A673 (cell line): Measurements from ENCODE around the gene ANKRD52. TPM values are rescaled to one million over a fixed set of nuclear protein-coding genes. Genes with fewer than 3 reads are reported as not detected.

Source experiments
- Bru-seq: library from RNA; stranded (reverse); fragments of 400-500 nt; gene quantifications from one replicate; lab custom pipeline; 2021; lab: Mats Ljungman, UMichigan
- BruChase-seq, 2 experiments: library from RNA; stranded (reverse); fragments of 400-500 nt; gene quantifications; one replicate each; lab custom pipeline; 2021; lab: Mats Ljungman, UMichigan
- BruUV-seq: library from RNA; stranded (reverse); fragments of 400-500 nt; replicated peaks from 2 replicates; lab custom pipeline; 2021; lab: Mats Ljungman, UMichigan
- CTCF ChIA-PET: fragments of 300-600 bp; sonication (Branson Sonifier 250); formaldehyde crosslinking; loops from one replicate; lab custom pipeline; 2022; ENCODE audit warnings: antibody characterized with exemption; lab: Charles Lee
- POLR2A ChIA-PET: fragments of 300-600 bp; sonication (Branson Sonifier 250); formaldehyde crosslinking; loops from one replicate; lab custom pipeline; 2022; ENCODE audit warnings: antibody characterized with exemption; ENCODE audit not compliant: low non-redundant PET; lab: Charles Lee
- DNase-seq: peaks from one replicate; pipeline ENCODE4 v3.0.0-alpha.2; 2015; ENCODE audit warnings: low spot score
- H3K27ac ChIP-seq: fragments of 200-600 bp; sonication (generic); 2 replicates; pipeline ENCODE4 v1.5.1; 2016; ENCODE audit warnings: mixed run types, low read depth, mild to moderate bottlenecking, mixed read lengths, antibody characterized with exemption, low read length; ENCODE audit not compliant: poor library complexity, severe bottlenecking
- H3K27me3 ChIP-seq: fragments of 200-600 bp; sonication (generic); replicated peaks from 2 replicates; pipeline ENCODE4 v1.6.1; 2017; ENCODE audit warnings: mixed run types, low read depth, mild to moderate bottlenecking, mixed read lengths, antibody characterized with exemption, low read length; ENCODE audit not compliant: insufficient read depth, poor library complexity
- H3K36me3 ChIP-seq: fragments of 200-600 bp; sonication (generic); 2 replicates; pipeline ENCODE4 v1.6.1; 2016; ENCODE audit warnings: mixed run types, mild to moderate bottlenecking, mixed read lengths, antibody characterized with exemption, low read length; ENCODE audit not compliant: insufficient read depth, poor library complexity, severe bottlenecking
- H3K4me1 ChIP-seq: fragments of 200-600 bp; sonication (generic); 2 replicates; pipeline ENCODE4 v1.6.1; 2017; ENCODE audit warnings: mixed run types, mild to moderate bottlenecking, mixed read lengths, antibody characterized with exemption, low read length; ENCODE audit not compliant: insufficient read depth, poor library complexity, severe bottlenecking
- H3K4me3 ChIP-seq: fragments of 200-600 bp; sonication (generic); 2 replicates; pipeline ENCODE4 v1.5.1; 2016; ENCODE audit warnings: low read depth, mixed run types, mild to moderate bottlenecking, mixed read lengths, low read length; ENCODE audit not compliant: poor library complexity, severe bottlenecking
- H3K9me3 ChIP-seq: fragments of 200-600 bp; sonication (generic); 2 replicates; pipeline ENCODE4 v1.6.1; 2016; ENCODE audit warnings: mixed run types, low read depth, mild to moderate bottlenecking, mixed read lengths, antibody characterized with exemption, low read length; ENCODE audit not compliant: poor library complexity, severe bottlenecking
- EZH2 ChIP-seq: fragments of 200-600 bp; sonication (generic); IDR thresholded peaks from 2 replicates; pipeline ENCODE4 v1.6.1; 2017; ENCODE audit warnings: borderline replicate concordance, low read depth, mild to moderate bottlenecking, mixed read lengths, antibody characterized with exemption, low read length; ENCODE audit not compliant: poor library complexity, severe bottlenecking
- intact Hi-C: fragments of 100-400 bp; cut with micrococcal nuclease; formaldehyde crosslinking; loops from one replicate; pipeline ENCODE4 v1.10.0; 2022; ENCODE audit not compliant: unreplicated experiment
- long read RNA-seq: library from polyadenylated mRNA; stranded (forward); transcript quantifications from one replicate; pipeline ENCODE4 v2.0.0, GENCODE V29; 2022
- total RNA-seq: library from RNA; stranded (reverse); gene quantifications from 2 replicates; pipeline ENCODE4 v1.2.3, GENCODE V29; 2021
- TF ChIP-seq, protein P1 (sequence below): fragments of 300-800, 200-600 bp; sonication (generic); conservative IDR thresholded peaks from 2 replicates; pipeline ENCODE4 v1.5.1; 2017; ENCODE audit warnings: low read depth, mild to moderate bottlenecking, antibody characterized with exemption, low read length, moderate library complexity, mixed read lengths

The ANKRD52 gene
- total RNA-seq, result 74.6 and 74.7 TPM in 2 replicates
- percentile 76 among the genes with signal in this experiment for Bru-seq, nascent RNA
- BruChase-seq, experiment 1, labeled RNA remaining after a 2-hour chase, result percentile 95 among the genes with signal in this experiment
- percentile 97 among the genes with signal in this experiment for BruChase-seq, experiment 2, labeled RNA remaining after a 6-hour chase
- long read RNA-seq, partial matches to known transcripts, result 0 of 8 reads
- long read RNA-seq, other reads (novel, unspliced or antisense), result 8 of 8 reads

DNA sequence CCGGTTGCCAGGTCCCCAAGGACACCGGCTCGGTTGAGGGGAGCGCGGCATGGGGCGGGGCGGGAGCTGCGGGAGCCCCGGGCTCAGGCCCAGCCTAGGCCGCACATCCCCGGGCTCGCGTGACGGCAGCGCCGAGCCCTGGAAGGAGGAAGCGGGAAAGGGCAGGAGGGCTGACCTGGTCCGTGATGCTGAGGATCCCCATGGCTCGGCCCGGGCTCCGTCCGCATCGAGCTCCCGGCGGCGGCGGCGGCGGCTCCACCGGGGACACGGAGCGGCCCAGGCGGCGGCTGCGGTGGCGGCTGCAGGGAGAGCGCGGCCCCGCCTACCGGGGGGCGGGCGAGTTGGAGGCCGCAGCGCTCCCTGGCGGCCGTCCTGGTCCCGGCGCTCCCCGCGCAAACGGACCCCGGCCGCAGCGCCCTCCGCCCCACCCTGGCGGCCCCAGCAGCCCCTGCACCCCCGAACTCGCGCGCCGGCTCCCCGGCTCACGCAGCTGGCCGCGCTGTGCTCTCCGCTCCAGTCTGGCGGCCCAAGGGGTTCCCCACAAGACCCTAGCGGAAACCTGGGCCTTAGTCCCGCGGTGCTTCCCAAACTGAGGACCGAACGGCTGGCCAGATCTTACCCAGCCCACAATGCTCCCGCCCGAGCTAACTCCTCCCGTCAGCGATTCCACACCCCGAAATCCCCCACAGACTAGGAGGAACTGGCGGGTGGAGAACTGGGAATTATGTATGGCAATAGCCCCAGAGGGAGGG lies at the start of gene ANKRD52:
ANKRD52 (minus strand) TSS at position 317 of the 752 bp plus-strand sequence; CDS start at position 202, 115 bp downstream.
- intact Hi-C loops, result loop anchor here (1.0 to 5.0 kb wide), 2 partner anchors 36 to 65 kb away; partner anchors contain the start of genes NABP2 and RNF41
- H3K4me3 ChIP-seq, result peak within 1 kb of the TSS; percentile 99
- DNase-seq, result peak; percentile 89
- H3K9me3 ChIP-seq, result no peaks in the 10 kb centered on the region
- BruUV-seq, result no TSS peak
- H3K36me3 ChIP-seq, result peaks cover 39% of the 10 kb centered on the region
- ChIA-PET POLR2A (no interaction called here), CTCF (interaction anchor here (0.6 to 1.2 kb wide), 3 partner anchors 9 to 69 kb away, joined by 3 read pairs; partner anchors contain the start of genes COQ10A and SMARCC2)
- H3K4me1 ChIP-seq, result peaks cover 20% of the 10 kb centered on the region
- peak within 1 kb of the TSS; percentile 91 for H3K27ac ChIP-seq
- no peaks in the 10 kb centered on the region for H3K27me3 ChIP-seq
- TF ChIP-seq, protein P1, sequence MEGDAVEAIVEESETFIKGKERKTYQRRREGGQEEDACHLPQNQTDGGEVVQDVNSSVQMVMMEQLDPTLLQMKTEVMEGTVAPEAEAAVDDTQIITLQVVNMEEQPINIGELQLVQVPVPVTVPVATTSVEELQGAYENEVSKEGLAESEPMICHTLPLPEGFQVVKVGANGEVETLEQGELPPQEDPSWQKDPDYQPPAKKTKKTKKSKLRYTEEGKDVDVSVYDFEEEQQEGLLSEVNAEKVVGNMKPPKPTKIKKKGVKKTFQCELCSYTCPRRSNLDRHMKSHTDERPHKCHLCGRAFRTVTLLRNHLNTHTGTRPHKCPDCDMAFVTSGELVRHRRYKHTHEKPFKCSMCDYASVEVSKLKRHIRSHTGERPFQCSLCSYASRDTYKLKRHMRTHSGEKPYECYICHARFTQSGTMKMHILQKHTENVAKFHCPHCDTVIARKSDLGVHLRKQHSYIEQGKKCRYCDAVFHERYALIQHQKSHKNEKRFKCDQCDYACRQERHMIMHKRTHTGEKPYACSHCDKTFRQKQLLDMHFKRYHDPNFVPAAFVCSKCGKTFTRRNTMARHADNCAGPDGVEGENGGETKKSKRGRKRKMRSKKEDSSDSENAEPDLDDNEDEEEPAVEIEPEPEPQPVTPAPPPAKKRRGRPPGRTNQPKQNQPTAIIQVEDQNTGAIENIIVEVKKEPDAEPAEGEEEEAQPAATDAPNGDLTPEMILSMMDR, result peak; percentile 54; the same call in 1 of the 2 replicates
- no peak for TF ChIP-seq EZH2

DNA sequence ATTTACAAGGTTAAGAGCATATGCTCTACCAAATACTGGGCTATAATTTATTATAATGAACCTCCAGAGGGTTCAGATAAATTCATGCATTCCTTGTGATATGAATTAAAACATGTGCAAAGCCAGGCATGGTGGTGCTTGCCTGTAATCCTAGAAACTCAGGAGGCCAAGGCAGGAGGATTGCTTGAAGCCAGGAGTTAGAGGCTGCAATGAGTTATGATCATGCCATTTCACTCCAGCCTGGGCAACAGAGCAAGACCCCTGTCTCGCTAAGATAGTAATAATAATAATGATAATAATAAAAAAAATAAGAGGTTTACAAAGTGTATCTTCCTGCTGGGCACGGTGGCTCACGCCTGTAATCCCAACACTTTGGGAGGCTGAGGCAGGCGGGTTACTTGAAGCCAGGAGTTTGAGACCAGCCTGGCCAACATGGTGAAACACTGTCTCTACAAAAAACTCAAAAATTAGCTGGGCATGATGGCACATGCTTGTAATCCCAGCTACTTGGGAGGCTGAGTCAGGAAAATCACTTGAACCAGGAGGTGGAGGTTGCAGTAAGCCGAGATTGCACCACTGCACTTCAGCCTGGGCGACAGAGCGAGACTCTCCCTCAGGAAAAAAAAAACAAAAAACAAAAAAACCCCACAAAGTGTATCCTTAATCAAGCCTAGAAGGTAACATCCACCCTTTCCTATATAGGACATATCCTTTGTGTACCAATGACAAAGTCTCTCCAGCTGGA lies 49.2 kb upstream of the ANKRD52 start:
- intact Hi-C loops, result no loop called here
- DNase-seq, result no peak
- Histone ChIP-seq H3K27ac (no peak overlapping the region), H3K27me3 (no peaks in the 10 kb centered on the region), H3K4me1 (no peaks in the 10 kb centered on the region), H3K36me3 (peaks cover 23% of the 10 kb centered on the region), H3K9me3 (no peaks in the 10 kb centered on the region), H3K4me3 (no peak overlapping the region)
- CTCF ChIA-PET, result interaction anchor here (0.5 kb wide), 1 partner anchor 17 kb away, joined by 3 read pairs; no protein-coding TSS in a partner anchor
- no peak for TF ChIP-seq EZH2
- TF ChIP-seq, protein P1, result no peak
- no TSS peak for BruUV-seq
- POLR2A ChIA-PET, result interaction anchor here (0.5 kb wide), 1 partner anchor 14 kb away, joined by 4 read pairs; no protein-coding TSS in a partner anchor
